ENCODE results near the gene AIFM1.

Gene AIFM1

GRCh38 chrX:130173190-130173895, 7.7 kb upstream of the AIFM1 start:
- TF ChIP-seq POLR2AphosphoS5 (IDR thresholded peaks at IDR 0.05; ENCODE audit: low read depth, low read length) (no peak), SIN3A (IDR thresholded peaks at IDR 0.05; ENCODE audit: borderline replicate concordance, insufficient read depth, low read length) (no peak), FOXP2 (optimal IDR thresholded peaks at IDR 0.05; ENCODE audit: borderline replicate concordance, extremely low read depth, extremely low read length, insufficient read depth) (no peak), TAF1 (IDR thresholded peaks at IDR 0.05; ENCODE audit: borderline replicate concordance, insufficient read depth, low read length) (no peak)
- TF ChIP-seq, protein P1, sequence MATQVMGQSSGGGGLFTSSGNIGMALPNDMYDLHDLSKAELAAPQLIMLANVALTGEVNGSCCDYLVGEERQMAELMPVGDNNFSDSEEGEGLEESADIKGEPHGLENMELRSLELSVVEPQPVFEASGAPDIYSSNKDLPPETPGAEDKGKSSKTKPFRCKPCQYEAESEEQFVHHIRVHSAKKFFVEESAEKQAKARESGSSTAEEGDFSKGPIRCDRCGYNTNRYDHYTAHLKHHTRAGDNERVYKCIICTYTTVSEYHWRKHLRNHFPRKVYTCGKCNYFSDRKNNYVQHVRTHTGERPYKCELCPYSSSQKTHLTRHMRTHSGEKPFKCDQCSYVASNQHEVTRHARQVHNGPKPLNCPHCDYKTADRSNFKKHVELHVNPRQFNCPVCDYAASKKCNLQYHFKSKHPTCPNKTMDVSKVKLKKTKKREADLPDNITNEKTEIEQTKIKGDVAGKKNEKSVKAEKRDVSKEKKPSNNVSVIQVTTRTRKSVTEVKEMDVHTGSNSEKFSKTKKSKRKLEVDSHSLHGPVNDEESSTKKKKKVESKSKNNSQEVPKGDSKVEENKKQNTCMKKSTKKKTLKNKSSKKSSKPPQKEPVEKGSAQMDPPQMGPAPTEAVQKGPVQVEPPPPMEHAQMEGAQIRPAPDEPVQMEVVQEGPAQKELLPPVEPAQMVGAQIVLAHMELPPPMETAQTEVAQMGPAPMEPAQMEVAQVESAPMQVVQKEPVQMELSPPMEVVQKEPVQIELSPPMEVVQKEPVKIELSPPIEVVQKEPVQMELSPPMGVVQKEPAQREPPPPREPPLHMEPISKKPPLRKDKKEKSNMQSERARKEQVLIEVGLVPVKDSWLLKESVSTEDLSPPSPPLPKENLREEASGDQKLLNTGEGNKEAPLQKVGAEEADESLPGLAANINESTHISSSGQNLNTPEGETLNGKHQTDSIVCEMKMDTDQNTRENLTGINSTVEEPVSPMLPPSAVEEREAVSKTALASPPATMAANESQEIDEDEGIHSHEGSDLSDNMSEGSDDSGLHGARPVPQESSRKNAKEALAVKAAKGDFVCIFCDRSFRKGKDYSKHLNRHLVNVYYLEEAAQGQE (IDR thresholded peaks at IDR 0.05; ENCODE audit: insufficient read depth in 1 of 2, low read depth in 2 of 2, low read length in 2 of 2): no peak

GRCh38 chrX:130172127-130172845, 6.6 kb upstream of the AIFM1 start:
- no peak for TF ChIP-seq TAF1 (IDR thresholded peaks at IDR 0.05; ENCODE audit: borderline replicate concordance, insufficient read depth, low read length)
- TF ChIP-seq, protein P1 (IDR thresholded peaks at IDR 0.05; ENCODE audit: insufficient read depth in 1 of 2, low read depth in 2 of 2, low read length in 2 of 2): no peak

GRCh38 chrX:130171446-130172126, 5.9 kb upstream of the AIFM1 start, which contains the start of gene RAB33A:
TSS of gene RAB33A (plus strand) at chrX:130171962. CDS start at chrX:130172063, 101 bp downstream.
- TF ChIP-seq POLR2AphosphoS5 (IDR thresholded peaks at IDR 0.05; ENCODE audit: low read depth, low read length) (no peak), FOXP2 (optimal IDR thresholded peaks at IDR 0.05; ENCODE audit: borderline replicate concordance, extremely low read depth, extremely low read length, insufficient read depth) (no peak), TAF1 (IDR thresholded peaks at IDR 0.05; ENCODE audit: borderline replicate concordance, insufficient read depth, low read length) (no peak), SIN3A (IDR thresholded peaks at IDR 0.05; ENCODE audit: borderline replicate concordance, insufficient read depth, low read length) (no peak)
- TF ChIP-seq, protein P1 (IDR thresholded peaks at IDR 0.05; ENCODE audit: insufficient read depth in 1 of 2, low read depth in 2 of 2, low read length in 2 of 2): no peak

DNA sequence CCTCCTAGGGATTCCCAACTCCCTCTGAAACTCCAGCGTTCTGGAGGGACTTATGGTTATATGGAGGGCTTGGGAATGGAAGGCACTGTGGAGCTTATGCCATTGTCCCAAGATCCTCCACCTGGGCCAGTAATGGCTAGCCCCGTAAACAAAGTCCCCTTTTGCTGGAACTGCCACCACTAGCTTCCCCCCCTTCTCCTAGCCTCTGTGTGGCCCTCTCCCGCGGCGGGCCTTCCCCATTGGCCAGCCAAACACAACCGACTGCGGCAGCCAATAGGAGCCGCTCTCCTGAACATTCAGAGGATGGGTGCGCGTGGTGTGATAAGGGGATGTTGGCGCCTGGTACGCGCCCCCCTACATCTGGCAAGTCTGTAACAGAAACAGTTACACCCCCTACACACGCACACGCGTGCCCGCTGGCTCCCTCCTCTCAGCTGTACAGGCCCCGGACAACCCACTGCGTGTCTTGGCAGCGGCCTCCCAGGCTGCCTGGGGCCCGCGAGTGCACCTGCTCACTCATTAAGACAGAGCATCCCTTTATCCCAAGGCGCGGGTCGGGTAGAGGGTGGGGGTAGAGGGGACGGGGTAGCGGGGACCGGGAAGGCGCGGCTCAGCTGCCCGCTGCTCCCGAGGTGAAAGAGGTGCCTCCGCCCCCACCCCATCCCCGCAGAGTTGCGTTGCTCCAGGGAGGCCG, 5.3 kb upstream of the AIFM1 start:
- no peak for TF ChIP-seq SIN3A (IDR thresholded peaks at IDR 0.05; ENCODE audit: borderline replicate concordance, insufficient read depth, low read length)
- no peak for TF ChIP-seq TAF1 (IDR thresholded peaks at IDR 0.05; ENCODE audit: borderline replicate concordance, insufficient read depth, low read length)
- no peak for TF ChIP-seq FOXP2 (optimal IDR thresholded peaks at IDR 0.05; ENCODE audit: borderline replicate concordance, extremely low read depth, extremely low read length, insufficient read depth)
- TF ChIP-seq, protein P1 (IDR thresholded peaks at IDR 0.05; ENCODE audit: insufficient read depth in 1 of 2, low read depth in 2 of 2, low read length in 2 of 2): no peak
- TF ChIP-seq POLR2AphosphoS5 (IDR thresholded peaks at IDR 0.05; ENCODE audit: low read depth, low read length): no peak

Data from PFSK-1 (cell line).